Neural crest cell (in vitro differentiated cells): ENCODE measurements around the gene FBXO41. TPM values are rescaled to one million over a fixed set of nuclear protein-coding genes. Genes with fewer than 3 reads are reported as not detected.
A peak's percentile ranks its signal among the peaks of the same experiment; 100 is the strongest.

Source experiments
- DNase-seq: peaks from one replicate; pipeline ENCODE4 v3.0.0; 2021; ENCODE audit warnings: low read depth, mixed read lengths, low spot score
- H3K27ac Mint-ChIP-seq: one replicate; pipeline ENCODE4 v1.8.0; 2021; ENCODE audit warnings: mild to moderate bottlenecking, mixed read lengths; ENCODE audit not compliant: unreplicated experiment
- H3K27me3 Mint-ChIP-seq: 2 replicates; pipeline ENCODE4 v1.8.0; 2021; ENCODE audit warnings: low read depth, mild to moderate bottlenecking, mixed read lengths
- H3K36me3 Mint-ChIP-seq: 2 replicates; pipeline ENCODE4 v1.8.0; 2021; ENCODE audit warnings: low read depth, mild to moderate bottlenecking, mixed read lengths
- H3K4me1 Mint-ChIP-seq: 2 replicates; pipeline ENCODE4 v1.8.0; 2021; ENCODE audit warnings: mixed read lengths
- H3K4me3 Mint-ChIP-seq: one replicate; pipeline ENCODE4 v1.8.0; 2021; ENCODE audit warnings: mild to moderate bottlenecking, mixed read lengths
- H3K9me3 Mint-ChIP-seq: 2 replicates; pipeline ENCODE4 v1.8.0; 2021; ENCODE audit warnings: mixed read lengths
- total RNA-seq: library from RNA; stranded (reverse); gene quantifications from 2 replicates; pipeline ENCODE4 v1.2.1, GENCODE V29; 2021
- TF ChIP-seq, protein P1 (sequence below): fragments of 200-600 bp; sonication (generic); conservative IDR thresholded peaks from 2 replicates; pipeline ENCODE4 v1.5.0; 2021; ENCODE audit warnings: antibody characterized with exemption, mild to moderate bottlenecking

FBXO41 gene
- total RNA-seq, 1 donor from 2014 or later, result 4.5 TPM

- H3K9me3 Mint-ChIP-seq, result no peaks in the 10 kb centered on the region
- H3K27me3 Mint-ChIP-seq, result peaks cover 4% of the 10 kb centered on the region
- peak overlapping the region; percentile 57 for H3K27ac Mint-ChIP-seq
- TF ChIP-seq, protein P1, sequence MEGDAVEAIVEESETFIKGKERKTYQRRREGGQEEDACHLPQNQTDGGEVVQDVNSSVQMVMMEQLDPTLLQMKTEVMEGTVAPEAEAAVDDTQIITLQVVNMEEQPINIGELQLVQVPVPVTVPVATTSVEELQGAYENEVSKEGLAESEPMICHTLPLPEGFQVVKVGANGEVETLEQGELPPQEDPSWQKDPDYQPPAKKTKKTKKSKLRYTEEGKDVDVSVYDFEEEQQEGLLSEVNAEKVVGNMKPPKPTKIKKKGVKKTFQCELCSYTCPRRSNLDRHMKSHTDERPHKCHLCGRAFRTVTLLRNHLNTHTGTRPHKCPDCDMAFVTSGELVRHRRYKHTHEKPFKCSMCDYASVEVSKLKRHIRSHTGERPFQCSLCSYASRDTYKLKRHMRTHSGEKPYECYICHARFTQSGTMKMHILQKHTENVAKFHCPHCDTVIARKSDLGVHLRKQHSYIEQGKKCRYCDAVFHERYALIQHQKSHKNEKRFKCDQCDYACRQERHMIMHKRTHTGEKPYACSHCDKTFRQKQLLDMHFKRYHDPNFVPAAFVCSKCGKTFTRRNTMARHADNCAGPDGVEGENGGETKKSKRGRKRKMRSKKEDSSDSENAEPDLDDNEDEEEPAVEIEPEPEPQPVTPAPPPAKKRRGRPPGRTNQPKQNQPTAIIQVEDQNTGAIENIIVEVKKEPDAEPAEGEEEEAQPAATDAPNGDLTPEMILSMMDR, result no peak
- H3K36me3 Mint-ChIP-seq, result no peaks in the 10 kb centered on the region
- H3K4me1 Mint-ChIP-seq, result no peaks in the 10 kb centered on the region
- no peak for DNase-seq
- H3K4me3 Mint-ChIP-seq, result no peak overlapping the region
These were observed 25.0 kb downstream of the FBXO41 start for GRCh38 chr2:73259276-73259675.

GRCh38 chr2:73258913-73259215, 25.4 kb downstream of the FBXO41 start:
- Mint-ChIP-seq H3K27ac (no peak overlapping the region), H3K27me3 (peaks cover 4% of the 10 kb centered on the region), H3K4me1 (no peaks in the 10 kb centered on the region), H3K9me3 (no peaks in the 10 kb centered on the region), H3K4me3 (no peak overlapping the region), H3K36me3 (no peaks in the 10 kb centered on the region)
- TF ChIP-seq, protein P1, result no peak
- no peak for DNase-seq

DNA sequence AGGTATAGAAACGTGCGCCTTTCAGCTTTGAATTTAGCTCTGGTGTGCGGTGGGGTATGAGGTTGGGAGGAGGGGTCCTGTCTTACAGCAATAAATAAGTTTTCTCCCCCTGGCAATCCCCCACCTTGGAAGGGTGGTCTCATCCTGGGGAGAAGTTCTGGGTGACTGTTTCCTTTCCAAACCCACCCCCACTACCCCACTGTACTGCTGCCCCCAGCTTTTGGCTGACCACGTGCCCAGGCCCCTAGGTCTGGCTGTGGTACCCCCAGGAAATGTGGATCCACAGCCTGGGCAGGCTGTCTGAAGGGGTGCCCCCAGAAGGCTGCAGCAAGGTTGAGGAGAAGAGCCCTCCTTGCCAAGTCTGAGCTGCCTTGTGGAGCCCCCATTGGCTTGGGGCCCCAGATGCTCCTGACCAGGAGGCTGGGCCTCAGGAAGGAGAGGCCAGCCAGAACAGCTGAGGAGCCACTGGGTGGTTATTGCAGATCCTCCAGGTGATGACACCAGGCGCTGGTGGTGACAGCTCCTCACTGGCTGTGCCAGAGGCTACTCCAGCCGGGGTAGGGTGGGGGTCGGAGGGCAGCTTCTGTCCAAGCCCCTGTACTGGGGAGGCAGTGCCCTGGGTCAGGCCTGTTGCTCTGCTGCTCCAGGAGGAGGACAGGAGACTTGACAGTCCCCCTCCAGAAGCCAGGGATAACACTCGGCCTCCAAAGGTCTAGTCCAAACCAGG, 25.9 kb downstream of the FBXO41 start:
- TF ChIP-seq, protein P1, result no peak
- Mint-ChIP-seq H3K27ac (no peak overlapping the region), H3K27me3 (peaks cover 2% of the 10 kb centered on the region)

GRCh38 chr2:73257425-73258125, 26.7 kb downstream of the FBXO41 start:
- Mint-ChIP-seq H3K36me3 (no peaks in the 10 kb centered on the region), H3K9me3 (no peaks in the 10 kb centered on the region), H3K4me1 (no peaks in the 10 kb centered on the region), H3K27ac (no peak overlapping the region), H3K27me3 (peaks cover 2% of the 10 kb centered on the region), H3K4me3 (peak overlapping the region; percentile 6)
- TF ChIP-seq, protein P1, result no peak
- DNase-seq, result no peak

More for the DNA sequence above, 25.9 kb downstream of the FBXO41 start:
- Mint-ChIP-seq H3K4me1 (no peaks in the 10 kb centered on the region), H3K9me3 (no peaks in the 10 kb centered on the region), H3K36me3 (no peaks in the 10 kb centered on the region), H3K4me3 (no peak overlapping the region)
- DNase-seq, result no peak

- H3K36me3 Mint-ChIP-seq, result no peaks in the 10 kb centered on the region
- H3K27ac Mint-ChIP-seq, result no peak overlapping the region
- peak overlapping the region; percentile 6 for H3K4me3 Mint-ChIP-seq
- TF ChIP-seq, protein P1, result no peak
- H3K9me3 Mint-ChIP-seq, result no peaks in the 10 kb centered on the region
- H3K4me1 Mint-ChIP-seq, result no peaks in the 10 kb centered on the region
- no peak for DNase-seq
- H3K27me3 Mint-ChIP-seq, result peaks cover 2% of the 10 kb centered on the region
These were observed 27.3 kb downstream of the FBXO41 start for GRCh38 chr2:73257021-73257420.
